Subcutaneous abdominal adipose tissue (tissue), 5 donors: ENCODE data around the gene ROCK2.
A peak's percentile ranks its signal among the peaks of the same experiment; 100 is the strongest.

Source experiments
- H3K27ac ChIP-seq: one replicate; pipeline ENCODE4 v1.7.0; 2013; ENCODE audit warnings: low read depth, mild to moderate bottlenecking, inconsistent platforms, low read length, moderate library complexity
- H3K27me3 ChIP-seq, 5 donors: one replicate each; pipeline ENCODE4 v1.7.0; 2013; ENCODE audit warnings: low read length in 5 of 5, inconsistent platforms in 1 of 5; ENCODE audit not compliant: control insufficient read depth in 5 of 5, insufficient read depth in 4 of 5
- H3K36me3 ChIP-seq, 5 donors: one replicate each; pipeline ENCODE4 v1.7.0; 2013; ENCODE audit warnings: low read length in 5 of 5; ENCODE audit not compliant: control insufficient read depth in 5 of 5, insufficient read depth in 5 of 5
- H3K4me1 ChIP-seq, 5 donors: one replicate each; pipeline ENCODE4 v1.7.0; 2013; ENCODE audit warnings: low read length in 5 of 5, mild to moderate bottlenecking in 3 of 5, moderate library complexity in 1 of 5; ENCODE audit not compliant: control insufficient read depth in 5 of 5, insufficient read depth in 5 of 5
- H3K4me3 ChIP-seq, 5 donors: one replicate each; pipeline ENCODE4 v1.7.0; 2013; ENCODE audit warnings: low read length in 5 of 5, low read depth in 1 of 5
- H3K9ac ChIP-seq, 5 donors: one replicate each; pipeline ENCODE4 v1.7.0; 2013; ENCODE audit warnings: low read length in 5 of 5, mild to moderate bottlenecking in 4 of 5, moderate library complexity in 3 of 5
- H3K9me3 ChIP-seq, 5 donors: one replicate each; pipeline ENCODE4 v1.7.0; 2013; ENCODE audit warnings: low read length in 5 of 5; ENCODE audit not compliant: control insufficient read depth in 5 of 5
- donor health status: healthy.
- donor health status: healthy.
- donor health status: healthy.
- donor health status: healthy.
- donor health status: healthy.

ROCK2 gene

DNA sequence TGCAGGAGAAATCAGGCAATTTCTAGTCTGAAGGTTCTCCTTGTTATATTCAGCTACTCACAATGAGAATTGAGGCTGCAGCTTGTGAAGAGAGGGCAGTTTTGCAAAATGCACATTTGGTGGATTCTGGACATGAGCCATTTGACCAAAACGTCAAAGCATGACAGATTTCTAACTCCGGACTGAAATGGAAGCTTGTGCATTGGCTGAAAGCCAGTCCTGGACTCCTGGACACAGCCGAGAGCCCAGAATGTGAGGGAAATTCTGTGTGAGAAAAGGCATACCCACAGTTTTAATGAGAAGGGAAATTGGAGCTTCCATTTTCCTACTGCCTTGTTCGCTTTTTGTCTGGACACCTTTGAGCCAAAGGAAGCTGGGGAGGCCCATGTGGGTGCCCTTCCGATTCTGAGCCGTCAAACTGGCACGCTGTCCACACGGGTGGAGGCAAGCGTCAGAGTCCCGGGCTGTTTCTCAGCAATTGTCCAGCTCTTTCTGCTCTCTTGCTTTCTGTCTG is 23.7 kb upstream of the ROCK2 start:
- peak overlapping the region; percentile 65 for H3K27ac ChIP-seq
- peak overlapping the region in 2 of 5 donors; percentile 66 to 76 for H3K9ac ChIP-seq
- H3K4me3 ChIP-seq, result peak overlapping the region; percentile 30 to 62 (median 49)
- no peaks in the 10 kb centered on the region for H3K27me3 ChIP-seq
- H3K9me3 ChIP-seq, result no peaks in the 10 kb centered on the region
- no peaks in the 10 kb centered on the region for H3K36me3 ChIP-seq
- peaks cover 4 to 22% (median 19%) of the 10 kb centered on the region in 5 donors for H3K4me1 ChIP-seq

DNA sequence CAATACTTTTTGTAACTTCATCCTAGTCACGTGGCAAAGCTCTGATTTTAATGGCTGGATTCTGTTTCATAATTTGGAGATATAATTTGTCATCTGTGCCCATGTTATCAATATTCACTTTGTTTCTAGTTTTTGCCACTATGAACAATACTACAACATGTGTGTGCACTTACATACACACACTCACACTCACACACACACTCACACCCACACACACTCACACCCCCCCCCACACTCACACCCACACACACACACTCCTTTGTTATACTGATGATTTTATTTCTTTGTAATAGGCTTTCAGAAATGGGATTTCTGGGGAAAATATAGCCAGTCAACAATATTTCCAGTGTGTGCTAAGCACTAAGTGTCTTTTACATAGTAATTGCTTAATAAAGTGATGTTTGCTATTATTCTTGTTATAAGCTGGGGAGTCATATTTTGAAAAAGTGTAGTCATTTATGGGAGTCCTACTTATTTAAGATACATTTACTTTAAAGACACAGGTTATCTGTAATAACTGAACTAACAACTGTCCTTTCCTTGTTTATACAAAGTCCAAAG is 22.8 kb upstream of the ROCK2 start:
- Histone ChIP-seq H3K27me3 (no peaks in the 10 kb centered on the region), H3K9ac (peak overlapping the region in 2 of 5 donors; percentile 4 to 76), H3K36me3 (no peaks in the 10 kb centered on the region), H3K4me3 (no peak overlapping the region), H3K4me1 (peaks cover 4 to 22% (median 19%) of the 10 kb centered on the region in 5 donors), H3K9me3 (no peaks in the 10 kb centered on the region), H3K27ac (peak overlapping the region; percentile 65)

DNA sequence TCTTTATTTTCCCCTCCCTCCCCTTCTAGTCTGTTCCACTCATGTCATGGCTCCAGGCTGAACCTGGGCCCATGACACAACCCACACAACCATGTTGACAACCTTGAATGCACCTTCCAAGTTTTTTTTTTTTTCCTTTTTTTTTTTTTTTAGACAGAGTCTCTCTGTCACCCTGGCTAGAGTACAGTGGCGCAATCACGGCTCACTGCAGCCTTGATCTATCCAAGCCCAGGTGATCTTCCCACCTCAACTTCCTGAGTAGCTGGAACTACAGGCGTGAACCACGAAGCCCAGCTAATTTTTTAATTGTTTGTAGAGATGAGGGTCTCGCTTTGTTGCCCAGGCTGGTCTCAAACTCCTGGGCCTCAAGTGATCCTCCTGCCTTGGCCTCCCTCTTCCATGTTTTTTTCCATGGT is 21.9 kb upstream of the ROCK2 start:
- Histone ChIP-seq H3K9me3 (no peaks in the 10 kb centered on the region), H3K4me1 (peaks cover 4 to 22% (median 19%) of the 10 kb centered on the region in 5 donors), H3K36me3 (no peaks in the 10 kb centered on the region), H3K9ac (no peak overlapping the region), H3K4me3 (no peak overlapping the region), H3K27ac (no peak overlapping the region), H3K27me3 (no peaks in the 10 kb centered on the region)

DNA sequence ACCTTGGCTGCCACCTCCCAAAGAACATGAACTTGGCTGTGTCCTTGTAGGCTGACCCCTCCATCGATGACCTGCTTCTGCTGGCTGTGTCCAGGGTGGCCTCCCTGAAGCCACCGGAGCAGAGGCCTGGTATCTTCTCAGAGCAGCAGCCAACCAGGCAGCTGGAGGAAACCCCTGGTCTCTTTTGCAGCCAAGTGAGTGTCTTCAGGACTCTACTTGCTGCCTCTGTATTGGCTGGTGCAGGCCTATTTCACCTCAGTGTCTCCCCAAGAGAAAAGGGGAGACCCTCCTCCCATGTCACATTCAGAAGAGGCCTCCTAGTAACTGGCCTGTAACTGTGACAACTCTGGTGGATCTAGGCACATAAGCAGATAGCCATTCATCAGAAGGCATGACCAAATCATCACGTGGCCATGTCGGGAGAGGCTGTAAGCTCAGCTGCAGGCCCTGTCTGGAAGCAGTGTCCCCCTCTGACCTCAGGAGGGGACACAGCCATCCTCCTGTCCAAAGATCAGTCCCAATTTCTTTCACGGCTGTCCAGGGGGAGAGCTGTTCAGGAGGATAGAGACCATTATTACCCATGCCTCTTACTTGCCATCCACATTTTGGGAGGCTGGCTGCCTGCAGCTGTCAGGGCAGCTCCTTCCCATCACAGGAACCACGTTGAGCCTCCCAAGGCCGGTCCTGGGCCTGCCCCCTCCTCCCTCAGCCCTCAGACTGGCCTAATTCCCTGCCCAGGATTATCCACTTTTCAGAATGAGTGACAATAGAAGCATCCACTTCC is 20.9 kb upstream of the ROCK2 start:
- no peak overlapping the region for H3K9ac ChIP-seq
- H3K27ac ChIP-seq, result no peak overlapping the region
- no peak overlapping the region for H3K4me3 ChIP-seq
- no peaks in the 10 kb centered on the region for H3K9me3 ChIP-seq
- H3K36me3 ChIP-seq, result no peaks in the 10 kb centered on the region
- H3K27me3 ChIP-seq, result no peaks in the 10 kb centered on the region
- H3K4me1 ChIP-seq, result peaks cover 4 to 21% (median 19%) of the 10 kb centered on the region in 5 donors

DNA sequence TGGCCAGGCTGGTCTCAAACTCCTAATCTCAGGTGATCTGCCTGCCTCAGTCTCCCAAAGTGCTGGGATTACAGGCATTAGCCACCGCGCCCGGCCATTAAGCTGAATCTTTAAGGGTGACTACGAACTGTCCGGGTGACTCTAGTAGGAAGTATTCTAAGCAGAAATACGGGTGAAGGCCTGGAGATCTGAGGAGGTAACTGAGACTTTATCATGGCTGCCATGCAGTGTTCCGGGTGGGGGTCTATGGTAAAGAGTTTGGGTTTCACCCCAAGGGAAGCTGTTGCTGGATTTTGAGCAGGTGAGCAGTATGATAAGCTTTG is 20.1 kb upstream of the ROCK2 start:
- H3K27ac ChIP-seq, result no peak overlapping the region
- H3K27me3 ChIP-seq, result no peaks in the 10 kb centered on the region
- H3K4me1 ChIP-seq, result peaks cover 4 to 23% (median 21%) of the 10 kb centered on the region in 5 donors

DNA sequence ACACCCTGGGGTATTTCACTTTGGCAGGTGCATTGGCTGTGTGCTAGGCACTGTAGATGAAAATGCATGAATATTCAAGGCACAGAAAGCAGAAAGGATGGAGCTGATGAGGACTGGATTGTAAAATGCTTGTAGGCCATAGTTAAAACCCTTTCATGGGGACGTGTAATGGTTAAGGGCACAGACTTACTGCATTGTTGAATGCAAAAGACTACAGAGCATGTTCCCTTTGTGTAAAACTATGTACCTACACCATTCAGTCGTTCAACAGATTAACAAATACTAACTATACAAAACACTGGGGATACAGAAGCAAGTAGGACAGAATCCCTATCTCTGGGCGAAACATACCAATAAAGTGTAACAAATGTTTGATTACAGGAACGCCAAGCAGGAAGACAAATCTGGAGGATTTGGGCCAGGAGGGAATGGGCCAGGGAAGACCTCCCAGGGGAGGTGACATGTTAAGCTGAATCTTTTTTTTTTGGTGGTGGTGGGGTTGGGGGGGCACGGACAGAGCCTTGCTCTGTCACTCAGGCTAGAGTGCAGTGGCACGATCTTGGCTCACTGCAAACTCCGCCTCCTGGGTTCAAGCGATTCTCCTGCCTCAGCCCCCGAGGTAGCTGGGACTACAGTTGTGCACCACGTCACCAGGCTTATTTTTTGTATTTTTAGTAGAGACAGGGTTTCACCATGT is 19.6 kb upstream of the ROCK2 start:
- no peak overlapping the region for H3K4me3 ChIP-seq
- no peaks in the 10 kb centered on the region for H3K27me3 ChIP-seq
- no peak overlapping the region for H3K27ac ChIP-seq
- no peak overlapping the region for H3K9ac ChIP-seq
- no peaks in the 10 kb centered on the region for H3K36me3 ChIP-seq
- H3K4me1 ChIP-seq, result peaks cover 4 to 28% (median 26%) of the 10 kb centered on the region in 5 donors
- H3K9me3 ChIP-seq, result no peaks in the 10 kb centered on the region

More for the DNA sequence above, 20.1 kb upstream of the ROCK2 start:
- H3K9ac ChIP-seq, result no peak overlapping the region
- no peaks in the 10 kb centered on the region for H3K9me3 ChIP-seq
- H3K36me3 ChIP-seq, result no peaks in the 10 kb centered on the region
- no peak overlapping the region for H3K4me3 ChIP-seq

DNA sequence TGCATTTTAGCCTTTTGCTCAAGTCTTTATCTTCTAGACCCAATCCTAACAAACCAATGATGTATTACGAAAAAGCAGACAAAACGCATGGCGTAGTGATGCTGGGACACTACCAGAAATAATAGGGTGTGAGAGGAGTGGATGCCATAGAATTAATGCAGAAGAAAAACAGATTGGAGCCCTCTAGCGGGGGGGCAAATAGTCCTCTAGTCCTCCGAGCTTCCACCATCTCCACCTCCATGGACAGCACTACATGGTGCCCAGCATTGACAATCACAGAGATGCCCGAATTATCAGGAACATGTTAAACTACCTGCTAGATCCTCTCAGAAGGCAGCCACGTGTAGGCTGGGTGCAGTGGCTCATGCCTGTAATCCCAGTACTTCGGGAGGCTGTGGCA is 15.4 kb upstream of the ROCK2 start:
- no peak overlapping the region for H3K9ac ChIP-seq
- peaks cover 4 to 30% (median 25%) of the 10 kb centered on the region in 5 donors for H3K4me1 ChIP-seq
- no peaks in the 10 kb centered on the region for H3K9me3 ChIP-seq
- H3K36me3 ChIP-seq, result no peaks in the 10 kb centered on the region
- H3K27ac ChIP-seq, result no peak overlapping the region
- no peaks in the 10 kb centered on the region for H3K27me3 ChIP-seq
- H3K4me3 ChIP-seq, result no peak overlapping the region

DNA sequence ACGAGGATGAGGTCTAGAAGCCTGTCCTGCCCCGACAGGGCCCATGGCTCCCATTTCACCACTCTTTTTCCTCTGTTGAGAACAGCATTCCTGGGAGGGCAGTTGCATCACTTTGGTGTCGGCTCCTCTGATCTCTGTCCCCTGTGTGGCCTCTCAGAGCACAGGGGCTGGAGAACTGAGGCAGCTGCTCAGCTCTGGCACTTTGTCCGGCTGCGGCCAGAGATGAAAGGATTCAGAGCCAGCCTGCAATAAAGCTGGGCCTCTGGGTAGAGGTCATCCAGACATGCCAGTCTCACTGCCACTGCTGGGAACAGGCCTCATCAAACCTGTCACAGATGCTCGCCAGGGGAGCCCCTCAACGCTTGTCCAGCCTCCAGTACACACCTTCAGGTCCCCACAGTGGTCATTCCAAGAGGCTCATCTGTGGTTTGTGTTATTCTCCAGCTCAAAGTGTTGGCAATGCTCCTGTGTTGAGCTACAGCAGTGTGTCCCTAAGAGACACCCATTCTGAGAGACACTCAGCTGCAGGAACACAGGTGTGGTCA is 13.1 kb upstream of the ROCK2 start:
- Histone ChIP-seq H3K27ac (peak overlapping the region; percentile 50), H3K4me3 (no peak overlapping the region), H3K27me3 (no peaks in the 10 kb centered on the region), H3K36me3 (no peaks in the 10 kb centered on the region), H3K9me3 (no peaks in the 10 kb centered on the region), H3K9ac (no peak overlapping the region), H3K4me1 (peaks cover 4 to 30% (median 25%) of the 10 kb centered on the region in 5 donors)

DNA sequence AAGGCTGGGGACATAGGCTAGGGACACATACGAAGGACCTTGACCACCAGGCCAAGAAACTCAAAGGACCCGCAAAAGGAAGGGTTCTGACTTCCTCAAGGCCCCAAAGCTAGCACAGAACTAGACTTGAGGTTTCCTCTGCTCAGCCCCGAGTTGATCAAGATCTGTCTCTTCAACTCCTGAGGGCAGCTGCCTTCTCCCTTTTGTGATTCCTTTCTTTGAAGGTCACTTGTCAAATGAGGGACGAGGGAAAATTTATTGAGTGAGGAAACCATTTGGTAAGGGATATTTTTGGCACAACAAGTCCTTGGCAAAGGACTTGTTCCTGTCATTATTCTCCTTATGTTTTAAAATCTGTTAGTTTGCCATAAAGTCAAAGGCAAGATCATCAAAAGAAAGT is 12.3 kb upstream of the ROCK2 start:
- Histone ChIP-seq H3K4me1 (peaks cover 4 to 30% (median 25%) of the 10 kb centered on the region in 5 donors), H3K9ac (no peak overlapping the region), H3K9me3 (no peaks in the 10 kb centered on the region), H3K4me3 (no peak overlapping the region), H3K36me3 (no peaks in the 10 kb centered on the region), H3K27ac (peak overlapping the region; percentile 50), H3K27me3 (no peaks in the 10 kb centered on the region)
